Measurements from ENCODE around the gene TMEM8B.
"Not testable (repeated sequence)": the region's sequence is repeated elsewhere in the genome, so short reads cannot be mapped to it uniquely, and the experiment has no call there.

The TMEM8B gene

GRCh38 chr9:35864695-35865255, 35.7 kb downstream of the TMEM8B start:
- no peak for DNase-seq (ENCODE audit: low read depth)

- no peak for DNase-seq (ENCODE audit: low read depth)
Measured at GRCh38 chr9:35867538-35867937, 38.5 kb downstream of the TMEM8B start.

GRCh38 chr9:35868933-35869332, 39.9 kb downstream of the TMEM8B start:
- DNase-seq (ENCODE audit: low read depth) = no peak

- no peak for DNase-seq (ENCODE audit: low read depth)
Measured at GRCh38 chr9:35869621-35870216, 40.7 kb downstream of the TMEM8B start.

- no peak for DNase-seq (ENCODE audit: low read depth)
Measured at GRCh38 chr9:35870351-35870923, 41.4 kb downstream of the TMEM8B start, which contains the start of gene OR13J1. TSS of gene OR13J1 (minus strand) at chr9:35870401. CDS start at chr9:35870401, 0 bp downstream.

- DNase-seq (ENCODE audit: low read depth) = no peak
Measured at GRCh38 chr9:35871545-35871944, 42.5 kb downstream of the TMEM8B start.

DNA sequence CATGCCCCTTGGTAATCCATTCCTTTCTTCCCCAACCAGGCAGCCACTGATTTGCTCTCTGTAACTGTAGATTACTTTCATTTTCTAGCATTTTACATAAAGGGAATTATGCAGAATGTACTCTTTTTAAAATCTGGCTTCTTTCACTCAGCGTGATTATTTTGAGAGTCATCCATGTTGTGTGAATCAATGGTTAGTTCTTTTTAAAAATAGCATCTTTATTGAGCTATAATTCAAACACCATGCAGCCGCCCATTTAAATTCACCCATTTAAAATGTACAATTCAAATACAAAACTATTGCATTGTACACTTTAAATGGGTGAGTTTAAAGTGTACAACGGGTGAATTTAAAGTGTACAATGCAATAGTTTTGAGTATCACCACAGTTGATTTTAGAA, 43.5 kb downstream of the TMEM8B start:
- DNase-seq (ENCODE audit: low read depth) = no peak

GRCh38 chr9:35882263-35882848, 53.3 kb downstream of the TMEM8B start:
- peak; percentile 67 for DNase-seq (ENCODE audit: low read depth)

DNA sequence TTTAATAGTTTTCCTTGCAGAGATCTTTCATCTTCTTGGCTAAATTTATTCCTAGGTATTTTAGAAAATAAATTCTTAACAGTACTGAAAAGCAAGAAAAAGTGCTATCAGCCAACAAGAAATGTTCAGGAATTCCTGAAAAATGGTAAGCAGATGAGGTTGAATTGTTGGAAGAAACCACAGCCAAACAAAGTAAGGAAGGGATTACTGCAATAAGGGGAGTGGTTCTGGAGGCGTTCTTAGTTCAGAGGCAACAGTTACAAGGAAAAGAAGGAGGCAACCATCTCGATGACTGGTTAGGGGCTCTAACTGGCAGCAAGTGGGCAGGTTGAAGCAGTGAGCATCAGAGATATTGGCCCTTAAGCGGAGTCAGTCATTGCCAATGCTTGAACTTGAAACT, 54.0 kb downstream of the TMEM8B start:
- DNase-seq (ENCODE audit: low read depth) = no peak

DNA sequence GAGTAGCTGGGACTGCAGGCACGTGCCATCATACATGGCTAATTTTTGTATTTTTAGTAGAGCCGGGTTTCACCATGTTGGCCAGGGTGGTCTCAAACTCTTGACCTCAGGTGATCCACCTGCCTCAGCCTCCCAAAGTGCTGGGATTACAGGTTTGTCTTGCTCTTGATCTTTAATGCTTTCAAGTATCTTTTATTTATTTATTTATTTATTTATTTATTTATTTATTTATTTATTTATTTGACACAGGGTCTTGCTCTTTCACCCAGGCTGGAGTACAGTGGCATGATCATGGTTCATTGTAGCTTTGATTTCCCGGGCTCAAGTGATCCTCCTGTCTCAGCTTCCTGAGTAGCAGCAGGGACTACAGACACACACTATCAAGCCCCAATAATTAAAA, 55.9 kb downstream of the TMEM8B start:
- not testable (repeated sequence) for DNase-seq (ENCODE audit: low read depth)

DNA sequence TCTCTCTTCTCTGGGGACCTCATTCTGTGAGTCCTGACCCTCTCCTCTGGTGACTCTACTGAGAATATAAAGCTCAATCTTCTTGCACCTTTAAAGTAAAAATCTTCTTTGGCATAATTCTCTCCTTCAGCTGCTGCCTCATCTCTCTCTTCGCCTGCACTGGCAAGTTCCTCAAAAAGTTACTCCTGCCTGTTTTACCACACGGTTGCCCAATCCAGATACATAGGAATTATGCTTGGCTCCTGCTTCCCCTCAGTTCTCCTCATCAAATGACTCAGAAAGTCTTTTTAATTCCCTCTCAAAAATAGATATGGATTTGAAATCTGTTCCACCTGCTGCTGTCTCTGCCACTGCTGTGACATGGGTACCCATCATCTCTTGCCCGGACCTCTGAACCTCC, 62.6 kb downstream of the TMEM8B start:
- DNase-seq (ENCODE audit: low read depth) = no peak

DNA sequence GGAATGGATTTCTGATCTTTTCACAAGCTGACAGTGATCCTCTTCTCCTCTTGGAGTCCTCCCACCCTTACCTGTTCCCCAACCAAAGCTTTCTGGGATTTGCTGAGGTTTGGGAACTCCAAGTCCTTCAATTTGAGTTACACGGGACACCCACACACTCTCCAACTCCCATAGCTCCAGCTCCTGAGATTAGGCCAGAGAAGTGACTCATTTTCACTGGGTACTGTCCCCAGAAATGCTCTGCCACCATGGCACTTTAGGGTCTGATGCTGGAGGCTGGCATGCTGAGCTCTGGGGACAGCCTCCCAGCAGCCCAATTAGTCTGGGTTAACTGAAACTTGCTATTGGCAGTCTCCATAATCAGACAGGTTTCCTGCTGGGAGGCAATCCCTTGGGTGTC, 63.0 kb downstream of the TMEM8B start:
- no peak for DNase-seq (ENCODE audit: low read depth)

DNA sequence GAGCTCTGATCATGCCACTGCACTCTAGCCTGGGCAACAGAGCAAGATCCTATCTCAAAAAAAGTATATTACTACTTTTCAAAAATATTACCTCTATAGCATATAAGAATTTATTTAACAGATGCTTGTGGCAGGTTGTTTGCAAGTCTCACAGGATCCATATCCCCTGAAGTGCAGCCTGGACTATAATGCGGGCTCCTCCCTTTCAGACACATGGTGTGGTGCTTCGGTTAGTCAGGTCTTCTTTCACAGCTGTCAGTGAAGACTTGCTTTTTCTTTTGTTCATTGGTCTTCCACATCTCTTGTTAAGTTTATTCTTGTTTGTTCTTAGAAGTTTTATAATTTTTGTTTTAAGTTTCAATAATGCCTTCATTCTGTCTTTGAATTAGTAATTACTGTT, 67.5 kb downstream of the TMEM8B start:
- no peak for DNase-seq (ENCODE audit: low read depth)

DNA sequence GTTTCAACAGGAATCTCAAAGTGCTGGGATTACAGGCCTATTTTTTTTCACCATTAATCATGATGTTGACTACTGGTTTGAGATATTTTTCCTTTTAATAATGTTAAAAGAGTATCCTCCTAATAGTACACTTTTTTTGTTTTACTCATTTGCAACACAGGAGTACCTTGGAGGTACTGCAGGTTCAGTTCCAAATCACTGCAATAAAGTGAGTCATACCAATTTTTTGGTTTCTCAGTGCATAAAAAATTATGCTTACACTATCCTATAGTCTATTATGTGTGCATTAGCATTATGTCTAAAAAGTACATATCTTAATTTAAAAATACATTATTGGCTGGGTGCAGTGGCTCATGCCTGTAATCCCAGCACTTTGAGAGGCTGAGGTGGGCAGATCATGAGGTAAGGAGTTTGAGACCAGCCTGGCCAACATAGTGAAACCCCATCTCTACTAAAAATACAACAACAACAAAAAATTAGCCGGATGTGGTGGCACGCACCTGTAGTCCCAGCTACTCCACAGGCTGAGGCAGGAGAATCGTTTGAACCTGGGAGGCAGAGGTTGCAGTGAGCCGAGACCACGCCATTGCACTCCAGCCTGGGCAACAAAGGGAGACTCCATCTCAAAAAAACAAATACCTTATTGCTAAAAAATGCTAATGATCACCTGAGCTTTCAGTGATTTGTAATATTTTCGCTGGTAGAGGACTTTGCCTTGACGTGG, 68.5 kb downstream of the TMEM8B start:
- DNase-seq (ENCODE audit: low read depth) = not testable (repeated sequence)

DNA sequence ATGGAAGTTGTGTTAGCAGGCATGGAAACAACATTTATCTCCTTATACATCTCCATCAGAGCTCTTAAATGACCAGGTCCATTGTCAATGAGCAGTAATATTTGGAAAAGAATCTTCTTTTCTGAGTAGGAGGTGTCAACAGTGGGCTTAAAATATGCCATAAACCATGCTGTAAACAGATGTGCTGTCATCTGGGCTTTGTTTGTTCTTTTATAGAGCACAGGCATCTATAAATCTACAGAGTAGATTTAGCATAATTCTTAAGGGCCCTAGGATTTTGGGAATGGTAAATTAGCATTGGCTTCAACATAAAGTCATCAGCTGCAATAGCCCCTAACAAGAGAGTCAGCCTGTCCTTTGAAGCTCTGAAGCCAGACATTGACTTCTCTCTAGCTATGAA, 69.3 kb downstream of the TMEM8B start:
- no peak for DNase-seq (ENCODE audit: low read depth)

DNA sequence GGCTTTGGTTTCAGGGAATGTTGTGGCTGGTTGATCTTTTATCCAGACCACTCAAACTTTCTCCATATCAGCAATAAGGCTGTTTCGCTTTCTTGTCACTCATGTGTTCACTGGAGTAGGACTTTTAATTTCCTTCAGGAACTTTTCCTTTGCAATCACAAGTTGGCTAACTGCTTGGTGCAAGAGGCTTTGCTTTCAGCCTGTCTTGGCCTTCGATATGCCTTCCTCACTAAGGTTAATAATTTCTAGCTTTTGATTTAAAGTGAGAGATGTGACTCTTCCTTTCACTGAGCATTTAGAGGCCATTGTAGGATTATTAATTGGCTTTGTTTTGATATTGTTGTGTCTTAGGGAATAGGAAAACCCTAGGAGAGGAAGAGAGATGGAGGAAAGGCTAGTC, 70.0 kb downstream of the TMEM8B start:
- no peak for DNase-seq (ENCODE audit: low read depth)

- no peak for DNase-seq (ENCODE audit: low read depth)
Measured at GRCh38 chr9:35903049-35903448, 74.0 kb downstream of the TMEM8B start.

GRCh38 chr9:35904338-35904737, 75.3 kb downstream of the TMEM8B start:
- no peak for DNase-seq (ENCODE audit: low read depth)

- DNase-seq (ENCODE audit: low read depth) = no peak
Measured at GRCh38 chr9:35905051-35905781, 76.2 kb downstream of the TMEM8B start.

GRCh38 chr9:35905912-35906679, 77.1 kb downstream of the TMEM8B start, which contains the start of gene HRCT1:
TSS of gene HRCT1 (plus strand) at chr9:35906202. CDS start at chr9:35906288, 86 bp downstream.
- DNase-seq (ENCODE audit: low read depth) = no peak

All from stimulated activated CD4-positive, alpha-beta T cell treated with anti-CD3 and anti-CD28 coated beads, Interleukin-2, amount 100 ng/mL, for 4 hours (primary cell).